Astrocyte (in vitro differentiated cells and primary cell): ENCODE results near the gene EMX1. TPM values are rescaled to one million over a fixed set of nuclear protein-coding genes. Genes with fewer than 3 reads are reported as not detected.

Source experiments
- DNase-seq: peaks from one replicate; pipeline ENCODE4 v3.0.0-alpha.2; 2010; ENCODE audit warnings: low read depth
- FAIRE-seq: peaks from 2 replicates; lab custom pipeline; 2011; peaks lifted over from hg19 to GRCh38; lab: Jason Lieb, UNC
- H2AFZ ChIP-seq: 2 replicates; pipeline ENCODE4 v1.6.0; 2012; ENCODE audit warnings: low read depth, low read length, inconsistent platforms
- H3K27ac ChIP-seq: 2 replicates; pipeline ENCODE4 v1.5.1; 2011; ENCODE audit warnings: low read depth, low read length, inconsistent platforms
- H3K27me3 ChIP-seq: 2 replicates; pipeline ENCODE4 v1.6.0; 2011; ENCODE audit warnings: low read length, inconsistent platforms; ENCODE audit not compliant: insufficient read depth
- H3K36me3 ChIP-seq: 2 replicates; pipeline ENCODE4 v1.5.1; 2011; ENCODE audit warnings: low read length, inconsistent platforms; ENCODE audit not compliant: insufficient read depth
- H3K4me1 ChIP-seq: 2 replicates; pipeline ENCODE4 v1.5.1; 2011; ENCODE audit warnings: low read length, inconsistent platforms; ENCODE audit not compliant: insufficient read depth
- H3K4me2 ChIP-seq: 2 replicates; pipeline ENCODE4 v1.6.0; 2012; ENCODE audit warnings: low read length, inconsistent platforms
- H3K4me3 ChIP-seq: 2 replicates; pipeline ENCODE4 v1.5.1; 2011; ENCODE audit warnings: low read depth, mild to moderate bottlenecking, low read length, inconsistent platforms; ENCODE audit not compliant: insufficient read depth
- H3K79me2 ChIP-seq: 2 replicates; pipeline ENCODE4 v1.6.0; 2012; ENCODE audit warnings: mild to moderate bottlenecking, low read length, inconsistent platforms; ENCODE audit not compliant: insufficient read depth
- H3K9ac ChIP-seq: 2 replicates; pipeline ENCODE4 v1.6.0; 2012; ENCODE audit warnings: mild to moderate bottlenecking, low read length, inconsistent platforms
- H3K9me3 ChIP-seq: 2 replicates; pipeline ENCODE4 v1.5.1; 2012; ENCODE audit warnings: low read depth, mild to moderate bottlenecking, low read length, inconsistent platforms; ENCODE audit not compliant: insufficient read depth
- H4K20me1 ChIP-seq: 2 replicates; pipeline ENCODE4 v1.6.0; 2012; ENCODE audit warnings: low read length, inconsistent platforms; ENCODE audit not compliant: insufficient read depth
- H3K27ac Mint-ChIP-seq: one replicate; pipeline ENCODE4 v1.8.0; 2021; ENCODE audit warnings: mild to moderate bottlenecking, mixed read lengths; ENCODE audit not compliant: unreplicated experiment
- H3K27me3 Mint-ChIP-seq: one replicate; pipeline ENCODE4 v1.8.0; 2021; ENCODE audit warnings: low read depth, mixed read lengths; ENCODE audit not compliant: unreplicated experiment
- H3K36me3 Mint-ChIP-seq: one replicate; pipeline ENCODE4 v1.8.0; 2021; ENCODE audit warnings: low read depth, mixed read lengths; ENCODE audit not compliant: unreplicated experiment
- H3K4me1 Mint-ChIP-seq: one replicate; pipeline ENCODE4 v1.8.0; 2021; ENCODE audit warnings: low read depth, mixed read lengths; ENCODE audit not compliant: unreplicated experiment
- H3K4me3 Mint-ChIP-seq: one replicate; pipeline ENCODE4 v1.8.0; 2021; ENCODE audit warnings: mild to moderate bottlenecking, moderate library complexity, mixed read lengths; ENCODE audit not compliant: unreplicated experiment
- H3K9me3 Mint-ChIP-seq: one replicate; pipeline ENCODE4 v1.8.0; 2021; ENCODE audit warnings: mild to moderate bottlenecking, mixed read lengths; ENCODE audit not compliant: unreplicated experiment
- CTCF ChIP-seq: IDR thresholded peaks from 2 replicates; pipeline ENCODE4 v1.5.1; 2011; ENCODE audit warnings: low read depth, mild to moderate bottlenecking, inconsistent platforms, low read length, moderate library complexity; ENCODE audit not compliant: insufficient read depth
- EZH2 ChIP-seq: IDR thresholded peaks from 2 replicates; pipeline ENCODE4 v1.6.1; 2012; ENCODE audit warnings: mild to moderate bottlenecking, low read length, inconsistent platforms; ENCODE audit not compliant: insufficient read depth
- total RNA-seq: library from RNA; stranded (reverse); gene quantifications from 2 replicates; pipeline ENCODE4 v1.2.1, GENCODE V29; 2021

Gene EMX1
- total RNA-seq, 1 donor from 2014 or later, result 0.48 TPM

- Mint-ChIP-seq H3K4me1 (peaks cover 14% of the 10 kb centered on the region), H3K27ac (no peak overlapping the region), H3K9me3 (peaks cover 5% of the 10 kb centered on the region), H3K4me3 (no peak overlapping the region), H3K27me3 (peaks cover 57% of the 10 kb centered on the region), H3K36me3 (peaks cover 5% of the 10 kb centered on the region)
- H4K20me1 ChIP-seq, result peaks cover 39% of the 10 kb centered on the region
- H3K36me3 ChIP-seq, result no peaks in the 10 kb centered on the region
- no peaks in the 10 kb centered on the region for H3K9me3 ChIP-seq
- no peak overlapping the region for H3K27ac ChIP-seq
- H3K9ac ChIP-seq, result no peak overlapping the region
- H3K27me3 ChIP-seq, result no peaks in the 10 kb centered on the region
- no peaks in the 10 kb centered on the region for H3K79me2 ChIP-seq
- H2AFZ ChIP-seq, result no peak overlapping the region
- no peak for DNase-seq
- no peak overlapping the region for H3K4me2 ChIP-seq
- TF ChIP-seq EZH2, result no peak
- no peak for TF ChIP-seq CTCF
- H3K4me3 ChIP-seq, result no peak overlapping the region
- FAIRE-seq, result no peak
- peaks cover 20% of the 10 kb centered on the region for H3K4me1 ChIP-seq
Measured at GRCh38 chr2:72936660-72937355, 19.5 kb downstream of the EMX1 start.

- FAIRE-seq, result no peak
- no peak overlapping the region for H3K27ac Mint-ChIP-seq
- H3K27me3 ChIP-seq, result no peaks in the 10 kb centered on the region
- H3K79me2 ChIP-seq, result no peaks in the 10 kb centered on the region
- peaks cover 57% of the 10 kb centered on the region for H3K27me3 Mint-ChIP-seq
- H3K36me3 Mint-ChIP-seq, result peaks cover 5% of the 10 kb centered on the region
- H3K4me2 ChIP-seq, result no peak overlapping the region
- H3K36me3 ChIP-seq, result no peaks in the 10 kb centered on the region
- H3K9me3 ChIP-seq, result no peaks in the 10 kb centered on the region
- no peak overlapping the region for H3K27ac ChIP-seq
- no peak for DNase-seq
- H3K9me3 Mint-ChIP-seq, result peaks cover 5% of the 10 kb centered on the region
- peaks cover 15% of the 10 kb centered on the region for H3K4me1 ChIP-seq
- H3K4me1 Mint-ChIP-seq, result peaks cover 11% of the 10 kb centered on the region
- H3K4me3 Mint-ChIP-seq, result no peak overlapping the region
- peaks cover 40% of the 10 kb centered on the region for H4K20me1 ChIP-seq
- H2AFZ ChIP-seq, result no peak overlapping the region
- H3K9ac ChIP-seq, result no peak overlapping the region
- no peak overlapping the region for H3K4me3 ChIP-seq
- TF ChIP-seq CTCF (no peak), EZH2 (no peak)
Measured at GRCh38 chr2:72937356-72937669, 20.0 kb downstream of the EMX1 start.

- TF ChIP-seq CTCF, result no peak
- TF ChIP-seq EZH2, result no peak
- Mint-ChIP-seq H3K27me3 (peaks cover 51% of the 10 kb centered on the region), H3K4me3 (no peak overlapping the region), H3K36me3 (peaks cover 5% of the 10 kb centered on the region), H3K27ac (peak overlapping the region; percentile 54), H3K4me1 (peaks cover 11% of the 10 kb centered on the region), H3K9me3 (peaks cover 5% of the 10 kb centered on the region)
- H4K20me1 ChIP-seq, result peaks cover 40% of the 10 kb centered on the region
- no peak overlapping the region for H2AFZ ChIP-seq
- no peaks in the 10 kb centered on the region for H3K9me3 ChIP-seq
- FAIRE-seq, result no peak
- no peak overlapping the region for H3K4me2 ChIP-seq
- H3K79me2 ChIP-seq, result no peaks in the 10 kb centered on the region
- H3K27me3 ChIP-seq, result no peaks in the 10 kb centered on the region
- H3K27ac ChIP-seq, result no peak overlapping the region
- no peak overlapping the region for H3K9ac ChIP-seq
- H3K36me3 ChIP-seq, result no peaks in the 10 kb centered on the region
- no peak for DNase-seq
- H3K4me3 ChIP-seq, result no peak overlapping the region
- peaks cover 15% of the 10 kb centered on the region for H3K4me1 ChIP-seq
Measured at GRCh38 chr2:72938455-72938854, 21.1 kb downstream of the EMX1 start.
